Body of pancreas (tissue), 4 donors: Measurements from ENCODE around the gene ANKS1B.

Experiments
- CTCF ChIP-seq, 7 experiments: fragments of 450-650 bp in 4 of 7; fragments of 200-600 bp in 3 of 7; sonication (generic) in 3 of 7; IDR thresholded peaks; one replicate each; pipeline ENCODE4 v1.5.1; 2016 to 2019; ENCODE audit warnings: antibody characterized with exemption in 7 of 7
- POLR2A ChIP-seq, 3 donors: fragments of 450-650 bp; IDR thresholded peaks; one replicate each; pipeline ENCODE4 v1.6.1; 2016; ENCODE audit warnings: antibody characterized with exemption in 3 of 3, mild to moderate bottlenecking in 2 of 3

GRCh38 chr12:98816720-98817119, 1168.0 kb downstream of the ANKS1B start:
- no peak for TF ChIP-seq CTCF (IDR thresholded peaks at IDR 0.05)
- TF ChIP-seq POLR2A (IDR thresholded peaks at IDR 0.05) = no peak
